Skeletal muscle satellite cell (primary cell): ENCODE results near the gene PCDHGA7.
A peak's percentile ranks its signal among the peaks of the same experiment; 100 is the strongest.
"Not testable (repeated sequence)": the region's sequence is repeated elsewhere in the genome, so short reads cannot be mapped to it uniquely, and the experiment has no call there.

Experiments used
- H3K27me3 ChIP-seq: 2 replicates; pipeline ENCODE4 v1.7.0; 2013; ENCODE audit warnings: low read length; ENCODE audit not compliant: control insufficient read depth, insufficient read depth
- H3K36me3 ChIP-seq: 2 replicates; pipeline ENCODE4 v1.7.0; 2013; ENCODE audit warnings: mild to moderate bottlenecking, control low read depth, low read length; ENCODE audit not compliant: insufficient read depth
- H3K4me1 ChIP-seq: 2 replicates; pipeline ENCODE4 v1.7.0; 2013; ENCODE audit warnings: low read length; ENCODE audit not compliant: control insufficient read depth, insufficient read depth
- H3K4me2 ChIP-seq: 2 replicates; pipeline ENCODE4 v1.7.0; 2013; ENCODE audit warnings: mild to moderate bottlenecking, low read length
- H3K4me3 ChIP-seq: 2 replicates; pipeline ENCODE4 v1.7.0; 2013; ENCODE audit warnings: low read length
- H3K9ac ChIP-seq: 2 replicates; pipeline ENCODE4 v1.7.0; 2013; ENCODE audit warnings: mild to moderate bottlenecking, low read depth, low read length, moderate library complexity
- H3K9me3 ChIP-seq: replicated peaks from 2 replicates; pipeline ENCODE4 v1.7.0; 2013; ENCODE audit warnings: mild to moderate bottlenecking, control low read depth, low read length

Gene PCDHGA7

GRCh38 chr5:141392429-141393198 lies 10.1 kb downstream of the PCDHGA7 start, which contains the start of gene PCDHGA8:
PCDHGA8 (plus strand) TSS chr5:141392633; CDS start chr5:141392814, 181 bp downstream.
- no peaks in the 10 kb centered on the region for H3K27me3 ChIP-seq
- H3K9ac ChIP-seq = no peak within 1 kb of the TSS
- no peak within 1 kb of the TSS for H3K4me2 ChIP-seq
- H3K4me3 ChIP-seq = peak within 1 kb of the TSS; percentile 22
- peaks cover 5% of the 10 kb centered on the region for H3K36me3 ChIP-seq
- H3K9me3 ChIP-seq = peaks cover 39% of the 10 kb centered on the region
- H3K4me1 ChIP-seq = no peaks in the 10 kb centered on the region

DNA sequence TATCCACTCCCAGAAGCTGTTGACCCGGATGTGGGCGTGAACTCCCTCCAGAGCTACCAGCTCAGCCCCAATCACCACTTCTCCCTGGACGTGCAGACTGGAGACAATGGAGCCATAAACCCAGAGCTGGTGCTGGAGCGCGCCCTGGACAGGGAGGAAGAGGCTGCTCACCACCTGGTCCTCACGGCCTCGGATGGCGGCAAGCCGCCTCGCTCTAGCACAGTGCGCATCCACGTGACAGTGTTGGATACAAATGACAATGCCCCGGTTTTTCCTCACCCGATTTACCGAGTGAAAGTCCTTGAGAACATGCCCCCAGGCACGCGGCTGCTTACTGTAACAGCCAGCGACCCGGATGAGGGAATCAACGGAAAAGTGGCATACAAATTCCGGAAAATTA lies 10.7 kb downstream of the PCDHGA7 start:
- no peaks in the 10 kb centered on the region for H3K27me3 ChIP-seq
- H3K4me2 ChIP-seq = no peak overlapping the region
- no peak overlapping the region for H3K4me3 ChIP-seq
- H3K36me3 ChIP-seq = peaks cover 5% of the 10 kb centered on the region
- H3K9me3 ChIP-seq = peaks cover 39% of the 10 kb centered on the region
- H3K9ac ChIP-seq = no peak overlapping the region
- no peaks in the 10 kb centered on the region for H3K4me1 ChIP-seq

DNA sequence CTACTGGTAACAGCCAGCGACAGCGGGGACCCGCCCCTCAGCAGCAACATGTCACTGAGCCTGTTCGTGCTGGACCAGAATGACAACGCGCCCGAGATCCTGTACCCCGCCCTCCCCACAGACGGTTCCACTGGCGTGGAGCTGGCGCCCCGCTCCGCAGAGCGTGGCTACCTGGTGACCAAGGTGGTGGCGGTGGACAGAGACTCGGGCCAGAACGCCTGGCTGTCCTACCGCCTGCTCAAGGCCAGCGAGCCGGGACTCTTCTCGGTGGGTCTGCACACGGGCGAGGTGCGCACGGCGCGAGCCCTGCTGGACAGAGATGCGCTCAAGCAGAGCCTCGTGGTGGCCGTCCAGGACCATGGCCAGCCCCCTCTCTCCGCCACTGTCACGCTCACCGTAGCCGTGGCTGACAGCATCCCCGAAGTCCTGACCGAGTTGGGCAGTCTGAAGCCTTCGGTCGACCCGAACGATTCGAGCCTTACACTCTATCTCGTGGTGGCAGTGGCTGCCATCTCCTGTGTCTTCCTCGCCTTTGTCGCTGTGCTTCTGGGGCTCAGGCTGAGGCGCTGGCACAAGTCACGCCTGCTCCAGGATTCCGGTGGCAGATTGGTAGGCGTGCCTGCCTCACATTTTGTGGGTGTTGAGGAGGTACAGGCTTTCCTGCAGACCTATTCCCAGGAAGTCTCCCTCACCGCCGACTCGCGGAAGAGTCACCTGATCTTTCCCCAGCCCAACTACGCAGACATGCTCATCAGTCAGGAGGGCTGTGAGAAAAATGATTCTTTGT lies 12.1 kb downstream of the PCDHGA7 start:
- H3K27me3 ChIP-seq, H3K4me3 ChIP-seq, H3K36me3 ChIP-seq, H3K9ac ChIP-seq, H3K4me2 ChIP-seq, H3K4me1 ChIP-seq: not testable (repeated sequence)
- peaks cover 38% of the 10 kb centered on the region for H3K9me3 ChIP-seq

DNA sequence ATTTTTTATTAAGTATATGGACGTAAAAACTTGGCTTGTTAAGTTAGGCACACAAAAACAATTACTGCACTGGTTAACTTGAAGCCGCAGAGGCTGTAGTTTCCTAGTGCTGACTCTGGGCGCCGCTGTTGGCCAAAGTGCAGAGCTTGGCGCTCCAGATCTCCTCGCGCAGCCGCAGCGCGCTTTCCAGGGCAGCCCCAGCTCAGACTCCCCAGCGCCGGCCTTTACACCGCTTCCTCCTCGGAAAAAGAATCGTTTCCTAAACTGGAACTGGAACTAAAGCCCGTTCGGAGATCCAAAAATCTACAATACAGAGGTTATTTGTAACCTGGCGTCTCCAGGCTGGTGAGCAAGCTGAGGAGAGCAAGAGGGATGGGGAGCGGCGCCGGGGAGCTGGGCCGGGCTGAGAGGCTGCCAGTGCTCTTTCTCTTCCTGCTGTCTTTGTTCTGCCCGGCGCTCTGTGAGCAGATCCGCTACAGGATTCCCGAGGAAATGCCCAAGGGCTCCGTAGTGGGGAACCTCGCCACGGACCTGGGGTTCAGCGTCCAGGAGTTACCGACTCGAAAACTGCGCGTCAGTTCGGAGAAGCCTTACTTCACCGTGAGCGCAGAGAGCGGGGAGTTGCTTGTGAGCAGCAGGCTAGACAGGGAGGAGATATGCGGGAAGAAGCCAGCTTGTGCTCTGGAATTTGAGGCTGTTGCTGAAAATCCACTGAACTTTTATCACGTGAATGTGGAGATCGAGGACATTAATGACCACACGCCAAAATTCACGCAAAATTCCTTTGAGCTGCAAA lies 15.4 kb downstream of the PCDHGA7 start, which contains the start of gene PCDHGB5:
Gene PCDHGB5, plus strand, starts transcription at position 192 of the 796 bp plus-strand sequence. Its CDS starts 181 bp downstream, at position 373.
- Histone ChIP-seq H3K4me2 (peak within 1 kb of the TSS; percentile 74), H3K9ac (peak within 1 kb of the TSS; percentile 62), H3K9me3 (peaks cover 43% of the 10 kb centered on the region), H3K4me3 (peak within 1 kb of the TSS; percentile 72)
- not testable (repeated sequence) for H3K36me3 ChIP-seq, H3K27me3 ChIP-seq, H3K4me1 ChIP-seq

DNA sequence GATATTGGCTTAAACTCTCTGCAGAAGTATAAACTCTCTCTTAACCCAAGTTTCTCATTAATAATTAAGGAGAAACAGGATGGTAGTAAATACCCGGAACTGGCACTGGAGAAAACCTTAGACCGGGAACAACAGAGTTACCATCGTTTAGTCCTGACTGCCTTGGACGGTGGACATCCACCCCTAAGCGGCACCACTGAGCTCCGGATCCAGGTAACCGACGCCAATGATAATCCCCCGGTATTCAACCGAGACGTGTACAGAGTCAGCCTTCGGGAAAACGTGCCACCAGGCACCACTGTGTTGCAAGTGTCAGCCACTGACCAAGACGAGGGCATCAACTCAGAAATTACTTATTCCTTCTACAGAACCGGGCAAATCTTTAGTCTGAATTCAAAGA lies 16.1 kb downstream of the PCDHGA7 start:
- Histone ChIP-seq H3K9me3 (peaks cover 44% of the 10 kb centered on the region), H3K36me3 (peaks cover 5% of the 10 kb centered on the region), H3K4me3 (peak overlapping the region; percentile 26), H3K9ac (no peak overlapping the region), H3K4me2 (peak overlapping the region; percentile 42), H3K27me3 (no peaks in the 10 kb centered on the region), H3K4me1 (no peaks in the 10 kb centered on the region)

- H3K4me3 ChIP-seq = peak overlapping the region; percentile 56
Measured at GRCh38 chr5:141399555-141400258, 17.2 kb downstream of the PCDHGA7 start.

DNA sequence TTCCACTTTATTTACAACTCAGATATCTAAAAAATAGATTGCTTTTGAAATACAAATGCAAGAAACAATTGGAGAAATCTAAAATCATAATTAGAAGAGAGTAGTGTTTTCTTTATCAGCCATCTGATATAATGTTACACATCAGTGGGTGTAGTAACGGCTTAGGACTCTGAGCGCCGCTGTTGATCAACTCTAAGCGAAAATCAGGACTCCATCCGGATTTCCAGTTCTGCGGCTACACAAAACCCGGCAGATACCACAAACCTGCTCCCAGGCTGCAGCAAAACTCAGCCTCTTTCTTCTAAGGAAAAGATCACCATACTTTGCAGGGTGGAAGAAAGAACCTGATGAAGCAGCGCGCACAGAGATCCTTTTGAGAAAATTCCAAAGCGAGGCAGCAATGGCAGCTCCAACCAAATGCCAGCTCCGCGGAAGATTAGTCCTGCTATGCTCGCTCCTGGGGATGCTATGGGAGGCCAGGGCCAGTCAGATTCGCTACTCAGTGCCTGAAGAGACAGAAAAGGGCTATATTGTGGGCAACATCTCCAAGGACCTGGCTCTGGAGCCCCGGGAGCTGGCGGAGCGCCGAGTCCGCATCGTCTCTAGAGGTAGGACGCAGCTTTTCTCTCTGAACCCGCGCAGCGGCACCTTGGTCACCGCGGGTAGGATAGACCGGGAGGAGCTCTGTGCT lies 20.2 kb downstream of the PCDHGA7 start, which contains the start of gene PCDHGA9:
Gene PCDHGA9, plus strand, starts transcription at position 226 of the 691 bp plus-strand sequence. Its CDS starts 175 bp downstream, at position 401.
- H3K4me2 ChIP-seq = peak within 1 kb of the TSS; percentile 67
- H3K4me3 ChIP-seq = peak within 1 kb of the TSS; percentile 60
- no peak within 1 kb of the TSS for H3K9ac ChIP-seq
- H3K27me3 ChIP-seq = no peaks in the 10 kb centered on the region
- peaks cover 49% of the 10 kb centered on the region for H3K9me3 ChIP-seq
- H3K36me3 ChIP-seq = peaks cover 5% of the 10 kb centered on the region
- H3K4me1 ChIP-seq = no peaks in the 10 kb centered on the region

More at GRCh38 chr5:141399555-141400258, 17.2 kb downstream of the PCDHGA7 start:
- Histone ChIP-seq H3K4me1 (no peaks in the 10 kb centered on the region), H3K36me3 (peaks cover 5% of the 10 kb centered on the region), H3K4me2 (peak overlapping the region; percentile 15), H3K9me3 (peaks cover 47% of the 10 kb centered on the region), H3K27me3 (no peaks in the 10 kb centered on the region), H3K9ac (no peak overlapping the region)

GRCh38 chr5:141403387-141403786 lies 20.8 kb downstream of the PCDHGA7 start:
- no peak overlapping the region for H3K9ac ChIP-seq
- H3K36me3 ChIP-seq = peaks cover 5% of the 10 kb centered on the region
- no peaks in the 10 kb centered on the region for H3K4me1 ChIP-seq
- H3K9me3 ChIP-seq = peaks cover 49% of the 10 kb centered on the region
- no peak overlapping the region for H3K4me2 ChIP-seq
- no peaks in the 10 kb centered on the region for H3K27me3 ChIP-seq
- peak overlapping the region; percentile 60 for H3K4me3 ChIP-seq

GRCh38 chr5:141407790-141408505 lies 25.4 kb downstream of the PCDHGA7 start, which contains the start of gene PCDHGB6:
PCDHGB6 (plus strand) TSS chr5:141408021; CDS start chr5:141408203, 182 bp downstream.
- not testable (repeated sequence) for H3K27me3 ChIP-seq, H3K9ac ChIP-seq, H3K4me2 ChIP-seq, H3K4me1 ChIP-seq, H3K36me3 ChIP-seq
- peaks cover 46% of the 10 kb centered on the region for H3K9me3 ChIP-seq
- H3K4me3 ChIP-seq = peak within 1 kb of the TSS; percentile 53
